NB4 (cell line): ENCODE measurements around the gene SGCE.
"Not testable (repeated sequence)": the region's sequence is repeated elsewhere in the genome, so short reads cannot be mapped to it uniquely, and the experiment has no call there.

ENCODE experiments used
- DNase-seq: peaks from one replicate; pipeline ENCODE4 v3.0.0; 2010; ENCODE audit warnings: low read depth
- H3K4me3 ChIP-seq: one replicate; pipeline ENCODE4 v1.5.1; 2011; ENCODE audit warnings: mild to moderate bottlenecking, low read depth, low read length, moderate library complexity
- CTCF ChIP-seq: IDR thresholded peaks from one replicate; pipeline ENCODE4 v1.5.1; 2012; ENCODE audit warnings: low read depth, low read length
- MYC ChIP-seq: IDR thresholded peaks from 2 replicates; pipeline ENCODE4 v1.6.1; 2011; ENCODE audit warnings: low read depth, low read length
- POLR2A ChIP-seq: IDR thresholded peaks from 2 replicates; pipeline ENCODE4 v1.6.1; 2011; ENCODE audit warnings: mild to moderate bottlenecking; ENCODE audit not compliant: insufficient read length; ENCODE audit errors: extremely low read depth
- TF ChIP-seq, protein P1 (sequence below): IDR thresholded peaks from 2 replicates; pipeline ENCODE4 v1.6.1; 2011; ENCODE audit warnings: low read depth, low read length

Gene SGCE, protein sequence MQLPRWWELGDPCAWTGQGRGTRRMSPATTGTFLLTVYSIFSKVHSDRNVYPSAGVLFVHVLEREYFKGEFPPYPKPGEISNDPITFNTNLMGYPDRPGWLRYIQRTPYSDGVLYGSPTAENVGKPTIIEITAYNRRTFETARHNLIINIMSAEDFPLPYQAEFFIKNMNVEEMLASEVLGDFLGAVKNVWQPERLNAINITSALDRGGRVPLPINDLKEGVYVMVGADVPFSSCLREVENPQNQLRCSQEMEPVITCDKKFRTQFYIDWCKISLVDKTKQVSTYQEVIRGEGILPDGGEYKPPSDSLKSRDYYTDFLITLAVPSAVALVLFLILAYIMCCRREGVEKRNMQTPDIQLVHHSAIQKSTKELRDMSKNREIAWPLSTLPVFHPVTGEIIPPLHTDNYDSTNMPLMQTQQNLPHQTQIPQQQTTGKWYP

GRCh38 chr7:94655848-94656657, at the start of gene SGCE:
Gene SGCE (minus strand): TSS chr7:94656133. CDS start chr7:94656098, 35 bp downstream.
- DNase-seq = peak; percentile 32
- TF ChIP-seq CTCF = no peak
- no peak for TF ChIP-seq POLR2A
- TF ChIP-seq, protein P1, sequence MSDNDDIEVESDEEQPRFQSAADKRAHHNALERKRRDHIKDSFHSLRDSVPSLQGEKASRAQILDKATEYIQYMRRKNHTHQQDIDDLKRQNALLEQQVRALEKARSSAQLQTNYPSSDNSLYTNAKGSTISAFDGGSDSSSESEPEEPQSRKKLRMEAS = no peak
- no peak for TF ChIP-seq MYC
- H3K4me3 ChIP-seq = no peak within 1 kb of the TSS

- DNase-seq = not testable (repeated sequence)
Measured at GRCh38 chr7:94705155-94706021, 49.5 kb upstream of the SGCE start.

DNA sequence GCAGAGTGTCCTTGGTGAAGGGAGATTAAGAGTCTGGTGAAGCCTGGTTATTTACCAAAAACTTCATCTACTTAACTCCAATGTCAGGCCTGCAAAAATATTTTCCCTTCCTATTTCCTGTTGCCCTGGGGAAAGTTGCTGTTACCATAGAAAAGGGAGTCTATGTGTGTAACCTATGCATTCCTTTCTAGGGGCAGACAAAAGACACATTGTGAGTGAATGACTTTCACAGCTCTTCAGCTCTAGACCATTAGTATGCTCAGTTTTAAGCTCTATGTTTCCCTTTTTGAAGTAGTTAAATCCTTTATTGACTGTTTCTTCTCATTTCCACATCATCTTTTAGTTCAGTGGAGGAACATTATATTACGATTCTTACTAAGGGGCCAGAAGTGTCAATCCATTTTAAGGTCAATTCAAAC, 45.6 kb upstream of the SGCE start:
- TF ChIP-seq CTCF (no peak), MYC (no peak), POLR2A (no peak)
- TF ChIP-seq, protein P1 = no peak
- H3K4me3 ChIP-seq = no peak overlapping the region
- DNase-seq = no peak

More at GRCh38 chr7:94705155-94706021, 49.5 kb upstream of the SGCE start:
- H3K4me3 ChIP-seq = not testable (repeated sequence)

- DNase-seq = no peak
Measured at GRCh38 chr7:94700926-94701554, 45.1 kb upstream of the SGCE start.

DNA sequence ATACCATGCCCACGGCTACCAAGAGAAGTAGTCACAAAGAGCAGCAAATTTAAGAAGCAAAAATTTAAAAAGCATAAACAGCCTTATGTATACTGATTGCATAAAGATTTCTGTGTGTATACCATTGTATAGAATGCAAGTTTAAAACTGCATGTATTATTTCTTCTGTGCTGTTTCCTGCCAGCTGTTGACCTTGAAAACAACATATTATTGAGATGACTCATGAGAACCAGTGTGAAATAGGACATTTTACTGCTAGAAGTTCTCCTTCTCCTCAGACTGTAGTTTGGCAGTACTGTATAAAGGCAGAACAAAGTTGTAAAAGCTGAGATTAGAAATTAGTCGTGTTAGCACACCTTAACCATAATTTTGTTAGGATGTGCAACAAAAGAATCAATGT, 42.3 kb upstream of the SGCE start:
- TF ChIP-seq, protein P1 = no peak
- TF ChIP-seq MYC (no peak), POLR2A (no peak), CTCF (no peak)
- no peak overlapping the region for H3K4me3 ChIP-seq
- no peak for DNase-seq

More at GRCh38 chr7:94700926-94701554, 45.1 kb upstream of the SGCE start:
- H3K4me3 ChIP-seq = no peak overlapping the region
- TF ChIP-seq CTCF (no peak), POLR2A (no peak), MYC (no peak)
- TF ChIP-seq, protein P1 = no peak
